Medulla oblongata (tissue), 1 donor: ENCODE data around the gene MORN1.

Source experiments
- DNase-seq: peaks from one replicate; pipeline ENCODE4 v3.0.0-alpha.2; 2015; ENCODE audit errors: extremely low spot score

MORN1 gene

GRCh38 chr1:2352341-2352896 lies 38.9 kb downstream of the MORN1 start:
- no peak for DNase-seq

DNA sequence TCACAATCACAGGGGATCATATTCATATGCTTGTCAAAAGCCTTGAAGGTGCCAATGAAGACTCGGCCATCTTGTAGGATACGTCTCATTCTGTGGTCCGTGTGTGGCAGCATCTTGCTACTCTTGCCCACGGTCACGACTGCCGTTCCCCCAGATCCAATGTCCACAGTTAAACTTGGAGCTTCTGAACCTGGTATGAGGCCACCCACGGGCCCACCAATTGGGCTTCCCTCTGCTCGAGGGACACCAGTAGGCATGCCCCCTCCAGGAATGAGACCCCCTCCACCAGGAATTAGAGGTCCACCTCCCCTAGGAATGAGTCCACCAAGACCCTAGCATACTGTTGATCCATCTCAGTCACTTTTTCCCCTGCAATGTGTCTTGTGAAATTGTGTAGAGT lies 39.6 kb downstream of the MORN1 start:
- no peak for DNase-seq

- no peak for DNase-seq
Measured at GRCh38 chr1:2350911-2351655, 40.3 kb downstream of the MORN1 start.

- no peak for DNase-seq
Measured at GRCh38 chr1:2350501-2350900, 40.9 kb downstream of the MORN1 start.

DNA sequence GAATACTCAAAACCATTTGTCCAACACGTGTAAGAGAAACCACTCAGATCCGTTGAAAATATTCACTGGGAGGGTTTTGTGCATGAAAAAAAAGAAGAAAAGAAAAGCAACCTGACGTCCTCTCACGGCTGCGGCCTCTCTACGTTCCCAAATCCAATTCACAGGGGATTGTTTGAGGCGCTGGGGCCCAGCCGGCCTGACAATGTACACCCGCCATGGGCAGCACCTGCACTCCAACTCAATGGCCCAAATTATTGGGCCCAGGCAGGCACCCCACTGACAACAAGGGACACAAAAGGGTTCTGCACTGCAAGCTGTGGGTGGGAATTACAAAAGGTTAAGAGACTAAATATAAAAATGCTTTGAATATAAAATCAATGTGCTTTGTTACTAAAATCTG lies 41.5 kb downstream of the MORN1 start:
- DNase-seq = no peak

GRCh38 chr1:2348346-2349325 lies 42.7 kb downstream of the MORN1 start:
- no peak for DNase-seq

- DNase-seq = no peak
Measured at GRCh38 chr1:2347896-2348295, 43.5 kb downstream of the MORN1 start.

GRCh38 chr1:2347409-2347785 lies 44.0 kb downstream of the MORN1 start:
- no peak for DNase-seq

- DNase-seq = no peak
Measured at GRCh38 chr1:2346691-2347408, 44.5 kb downstream of the MORN1 start.

GRCh38 chr1:2345297-2346075 lies 45.9 kb downstream of the MORN1 start:
- DNase-seq = no peak

- DNase-seq = no peak
Measured at GRCh38 chr1:2344744-2345296, 46.5 kb downstream of the MORN1 start.

DNA sequence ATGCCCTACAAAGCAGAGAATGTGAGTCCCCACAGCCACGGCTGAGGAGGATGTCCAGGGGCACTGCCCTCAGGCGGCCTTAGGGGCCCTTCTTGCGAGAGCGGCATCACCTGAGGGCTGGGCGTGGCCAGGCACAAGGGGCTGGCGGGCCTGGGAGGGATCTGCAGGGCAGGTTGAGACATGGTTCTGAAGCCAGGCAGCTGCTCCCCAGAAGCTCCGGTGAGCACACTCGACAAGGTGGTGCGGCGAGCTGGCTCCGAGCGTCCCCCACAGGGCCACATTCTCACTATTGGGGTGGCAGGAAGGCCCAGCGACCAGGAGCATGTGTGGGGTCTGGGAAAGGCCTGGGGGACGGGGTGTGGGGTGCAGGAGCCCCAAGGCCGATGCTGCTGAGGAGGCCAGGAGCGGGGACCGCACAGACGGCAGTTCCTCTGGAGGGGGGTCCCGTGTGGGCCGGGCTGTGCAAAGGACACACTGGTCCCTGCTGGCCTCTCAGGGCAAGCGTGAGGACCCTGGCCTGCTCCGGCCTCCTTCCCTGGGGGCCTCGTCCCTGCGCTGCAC lies 47.2 kb downstream of the MORN1 start:
- no peak for DNase-seq

DNA sequence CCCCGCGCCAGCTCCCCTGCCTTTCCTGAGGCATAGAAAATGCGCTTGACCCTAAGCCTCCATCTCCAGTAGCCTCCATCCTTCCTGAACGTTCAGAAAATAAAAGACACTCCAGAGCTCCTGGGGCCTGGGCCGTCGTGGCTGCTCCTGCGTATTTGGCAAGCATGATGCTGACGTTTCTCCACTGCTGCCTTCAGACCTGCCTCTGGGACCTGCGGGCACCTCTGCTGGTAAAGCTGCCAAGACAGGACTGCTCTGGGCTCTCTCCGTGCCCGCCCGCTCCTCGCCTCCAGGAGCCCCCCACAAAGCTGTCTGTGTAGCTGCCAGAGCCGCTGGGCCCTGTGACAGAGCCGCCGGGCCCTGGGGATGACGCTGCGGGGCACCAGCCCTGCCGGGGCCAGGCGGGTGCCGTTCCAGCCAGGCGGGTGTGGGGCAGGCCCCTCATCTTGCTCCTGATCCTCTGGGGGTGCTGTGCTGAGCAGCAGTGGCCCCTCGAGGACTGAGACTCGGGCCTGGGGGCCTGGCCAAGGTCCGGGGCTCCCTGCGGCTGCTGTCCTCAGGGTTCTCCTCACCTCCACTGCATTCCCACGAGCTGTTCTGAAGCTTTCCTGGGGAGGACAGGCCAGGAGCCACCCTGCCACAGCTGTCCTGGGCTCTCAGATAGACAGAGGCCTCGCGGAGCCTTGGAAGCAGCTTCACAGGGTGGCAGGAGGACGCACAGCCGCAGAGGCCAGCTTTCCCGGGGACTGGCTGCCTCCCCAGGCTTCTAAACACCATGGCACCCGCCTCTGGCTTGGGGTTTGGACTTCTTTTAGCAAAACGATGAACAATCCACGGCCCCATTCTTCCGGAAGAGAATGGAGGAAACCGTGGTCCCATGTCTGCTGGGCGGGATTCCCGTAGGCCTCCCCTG lies 48.1 kb downstream of the MORN1 start:
- DNase-seq = peak; percentile 64

- no peak for DNase-seq
Measured at GRCh38 chr1:2342384-2343022, 48.9 kb downstream of the MORN1 start.

DNA sequence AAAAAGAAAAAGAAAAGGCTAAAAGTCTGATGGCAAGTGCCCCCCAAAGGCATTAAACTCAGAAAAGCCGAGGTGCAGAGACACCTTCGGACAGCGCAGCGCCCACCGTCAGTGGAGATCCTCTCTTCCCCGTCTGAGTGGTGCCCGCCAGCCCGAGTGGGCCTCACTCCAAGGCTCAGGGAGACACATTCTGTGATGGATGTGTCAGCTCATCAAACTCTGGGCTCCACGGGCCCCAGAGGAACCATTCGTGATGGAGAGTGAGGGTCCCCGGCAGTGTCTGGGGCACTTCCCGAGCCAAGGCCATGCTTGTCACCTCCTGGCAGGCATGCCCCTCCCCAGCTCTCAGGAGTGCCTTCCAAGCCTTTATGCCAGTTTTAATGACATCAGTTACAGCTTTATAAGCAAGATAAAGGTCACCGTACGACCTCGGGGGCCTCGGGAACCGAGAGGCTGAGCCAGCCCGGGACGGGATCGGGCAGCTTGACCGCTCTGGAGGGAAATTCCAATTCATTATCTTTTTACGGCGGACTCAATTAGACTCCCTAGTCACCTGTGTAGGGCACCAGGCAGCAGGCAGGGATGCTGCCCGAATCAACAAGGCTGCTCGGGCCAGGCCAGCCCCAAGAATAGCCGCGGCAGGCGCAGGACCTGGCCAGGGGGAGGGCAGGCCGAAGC lies 49.5 kb downstream of the MORN1 start:
- DNase-seq = no peak

DNA sequence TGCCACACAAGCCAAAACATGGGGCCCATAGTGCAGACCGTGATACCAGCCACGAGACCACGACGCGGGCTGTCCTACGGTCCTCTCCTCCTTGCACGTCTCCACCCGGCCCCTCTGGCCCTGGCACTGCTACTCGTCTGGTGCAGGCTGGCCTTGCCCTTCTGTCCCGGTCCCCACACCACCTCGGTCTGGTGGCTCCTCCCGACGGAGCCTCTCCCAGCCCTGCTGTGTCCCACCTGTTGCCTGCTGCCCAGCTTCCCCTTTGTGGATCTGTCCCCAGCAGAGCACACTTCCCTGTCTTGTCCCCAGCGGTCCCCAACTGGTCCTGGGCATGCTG lies 50.5 kb downstream of the MORN1 start:
- DNase-seq = no peak

DNA sequence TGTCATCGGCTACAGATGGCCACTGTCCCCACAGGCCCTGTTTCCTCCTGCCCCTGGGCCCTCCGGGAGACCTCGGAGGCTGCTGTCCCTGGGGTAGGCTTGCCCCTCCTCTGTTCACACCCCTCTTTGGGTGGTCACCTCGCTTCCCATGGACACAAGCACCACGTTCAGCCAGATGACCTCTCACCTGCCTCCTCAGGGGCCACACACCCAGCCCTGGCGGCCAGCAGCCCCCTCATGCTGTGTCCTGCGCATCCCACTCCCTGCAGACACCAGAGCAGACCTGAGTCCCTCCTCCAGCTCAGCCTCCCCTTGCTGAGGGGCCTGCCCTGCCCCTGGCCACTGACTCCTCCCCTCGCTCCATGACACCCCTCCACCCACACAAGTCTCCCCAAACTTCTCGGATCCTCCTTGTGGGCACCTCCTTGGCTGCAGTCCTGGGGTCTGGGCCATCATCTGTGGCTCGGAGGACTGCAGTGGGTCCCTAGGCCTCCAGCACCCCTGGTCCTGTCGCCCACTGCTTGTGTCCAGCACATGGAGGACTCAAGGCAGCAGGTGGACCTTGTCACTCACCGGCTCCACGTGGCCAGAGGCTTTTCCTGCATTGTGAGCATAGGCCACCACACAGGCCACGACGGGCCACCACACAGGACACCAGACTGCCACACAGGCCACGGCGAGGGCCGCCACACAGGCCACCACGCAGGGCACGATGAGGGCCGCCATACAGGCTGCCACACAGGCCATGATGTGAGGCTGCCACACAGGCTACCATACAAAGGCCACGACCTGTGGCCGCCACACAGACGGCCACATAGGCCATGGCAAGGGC lies 51.1 kb downstream of the MORN1 start:
- DNase-seq = no peak
